A549 (cell line): ENCODE measurements around the gene RUBCN. TPM values are rescaled to one million over a fixed set of nuclear protein-coding genes. Genes with fewer than 3 reads are reported as not detected.

Experiments
- ATAC-seq, 2 experiments: fragments of 200-7000 bp in 1 of 2; fragments of >200 bp in 1 of 2; cut with Nextera tagmentation in 1 of 2; cut with Tn5 transposase in 1 of 2; 3 replicates each; pipeline versions ENCODE4 v1.8.0 to v1.9.1; 2018 to 2020; ENCODE audit warnings: mild to moderate bottlenecking in 1 of 2, moderate library complexity in 1 of 2
- CTCF ChIA-PET: fragments of 300-600 bp; sonication (Branson Sonifier 250); formaldehyde crosslinking; extraction: SDS; loops from one replicate; lab custom pipeline; 2021; ENCODE audit warnings: antibody characterized with exemption, inconsistent platforms; lab: Yijun Ruan, JAX
- POLR2A ChIA-PET: fragments of 350-600 bp; formaldehyde crosslinking; extraction: SDS; loops from one replicate; lab custom pipeline; 2021; ENCODE audit warnings: antibody characterized with exemption, inconsistent platforms; lab: Yijun Ruan, JAX
- DNase-seq, 2 experiments: peaks; one replicate each; pipeline versions ENCODE4 v3.0.0 to v3.0.0-alpha.2; 2011 to 2016; ENCODE audit warnings: low read depth in 1 of 2, low spot score in 1 of 2
- FAIRE-seq: peaks from 2 replicates; lab custom pipeline; 2011; peaks lifted over from hg19 to GRCh38; lab: Jason Lieb, UNC
- H3K27ac ChIP-seq, 2 experiments: fragments of >200 bp; sonication (Bioruptor Twin); formaldehyde crosslinking; 3 replicates each; pipeline ENCODE4 v1.5.1; 2016 to 2017
- H3K4me1 ChIP-seq: fragments of >200 bp; sonication (Bioruptor Twin); formaldehyde crosslinking; 3 replicates; pipeline ENCODE4 v1.6.1; 2016
- H3K4me2 ChIP-seq: fragments of >200 bp; sonication (Bioruptor Twin); formaldehyde crosslinking; 3 replicates; pipeline ENCODE4 v1.6.1; 2016
- H3K4me3 ChIP-seq: fragments of >200 bp; sonication (Bioruptor Twin); formaldehyde crosslinking; 3 replicates; pipeline ENCODE4 v1.5.1; 2016
- H3K9me3 ChIP-seq: fragments of >200 bp; sonication (Bioruptor Twin); formaldehyde crosslinking; 3 replicates; pipeline ENCODE4 v1.6.1; 2016
- CBX8 ChIP-seq: fragments of 200-600 bp; sonication (generic); IDR thresholded peaks from 2 replicates; pipeline ENCODE4 v1.6.1; 2016
- CEBPB ChIP-seq, 2 experiments: fragments of >200 bp in 1 of 2; sonication (Bioruptor Twin) in 1 of 2; formaldehyde crosslinking in 1 of 2; IDR thresholded peaks; 2 replicates each; pipeline ENCODE4 v1.6.1; 2012 to 2016
- CHD4 ChIP-seq: fragments of 200-600 bp; sonication (generic); IDR thresholded peaks from 2 replicates; pipeline ENCODE4 v1.6.1; 2016; ENCODE audit warnings: antibody characterized with exemption, mild to moderate bottlenecking, borderline replicate concordance
- EHF ChIP-seq: fragments of 250-450 bp; sonication (Bioruptor Pico); IDR thresholded peaks from 2 replicates; pipeline ENCODE4 v1.5.0; 2020; ENCODE audit warnings: mild to moderate bottlenecking
- GATA3 ChIP-seq: IDR thresholded peaks from 2 replicates; pipeline ENCODE4 v1.6.1; 2012; ENCODE audit warnings: borderline replicate concordance
- HOXB13 ChIP-seq: fragments of 250-450 bp; sonication (Bioruptor Pico); IDR thresholded peaks from 2 replicates; pipeline ENCODE4 v1.5.0; 2020; ENCODE audit warnings: low read depth, mild to moderate bottlenecking, moderate library complexity
- KDM1A ChIP-seq: fragments of 200-600 bp; sonication (generic); IDR thresholded peaks from 2 replicates; pipeline ENCODE4 v1.6.1; 2016; ENCODE audit warnings: low read depth, mild to moderate bottlenecking
- MAZ ChIP-seq: fragments of 150-350 bp; IDR thresholded peaks from 2 replicates; pipeline ENCODE4 v1.6.1; 2014; ENCODE audit warnings: antibody characterized with exemption, low read depth, low read length, borderline replicate concordance
- MYC ChIP-seq: IDR thresholded peaks from 2 replicates; pipeline ENCODE4 v1.6.1; 2012; ENCODE audit warnings: mild to moderate bottlenecking, inconsistent platforms, low read length, improper control_type of control experiment, borderline replicate concordance
- NR3C1 ChIP-seq: fragments of >200 bp; sonication (Bioruptor Twin); formaldehyde crosslinking; IDR thresholded peaks from 3 replicates; pipeline ENCODE4 v1.6.1; 2017
- RAD21 ChIP-seq, 2 experiments: fragments of >200 bp in 1 of 2; sonication (Bioruptor Twin) in 1 of 2; formaldehyde crosslinking in 1 of 2; IDR thresholded peaks in 1 of 2; conservative IDR thresholded peaks in 1 of 2; 2 replicates in 1 of 2; 3 replicates in 1 of 2; pipeline ENCODE4 v1.6.1; 2012 to 2018; ENCODE audit warnings: inconsistent platforms in 1 of 2
- RNF2 ChIP-seq: fragments of 200-600 bp; sonication (generic); IDR thresholded peaks from 2 replicates; pipeline ENCODE4 v1.6.1; 2016; ENCODE audit warnings: low read depth, mild to moderate bottlenecking, antibody characterized with exemption, moderate library complexity, borderline replicate concordance
- SREBF2 ChIP-seq: fragments of 450-650 bp; IDR thresholded peaks from 2 replicates; pipeline ENCODE4 v1.6.1; 2014; ENCODE audit warnings: mild to moderate bottlenecking, moderate library complexity
- ZSCAN20 ChIP-seq: fragments of 250-450 bp; sonication (Bioruptor Pico); IDR thresholded peaks from 2 replicates; pipeline ENCODE4 v1.8.0; 2022; ENCODE audit warnings: mild to moderate bottlenecking, moderate library complexity
- WGBS: methylation state at CpG from one replicate; pipeline ENCODE4 v1.1.6; 2017; ENCODE audit errors: missing lambda C conversion rate; 5-methylcytosine and 5-hydroxymethylcytosine counted together
- polyA plus RNA-seq, 4 experiments: library from polyadenylated mRNA; depleted of rRNA in 3 of 4; stranded (reverse); fragments of >200 nt; fragmentation: RNase III in 1 of 4; extraction: RNeasy Plus Mini Kit Qiagen cat#74134 plus additional on column Dnase treatment in 1 of 4; gene quantifications; 2 replicates in 3 of 4; 3 replicates in 1 of 4; pipeline ENCODE4 v1.2.3, GENCODE V29; 2011 to 2017
- TF ChIP-seq, protein P1 (sequence below): fragments of 250-450 bp; sonication (Bioruptor Pico); IDR thresholded peaks from 2 replicates; pipeline ENCODE4 v1.5.0; 2021; ENCODE audit warnings: mild to moderate bottlenecking, moderate library complexity, borderline replicate concordance
- TF ChIP-seq, protein P2 (sequence below): fragments of >200 bp; sonication (Bioruptor Twin); formaldehyde crosslinking; IDR thresholded peaks from 3 replicates; pipeline ENCODE4 v1.6.1; 2016
- TF ChIP-seq, protein P3 (sequence below): IDR thresholded peaks from 2 replicates; pipeline ENCODE4 v1.6.1; 2012

RUBCN gene
- polyA plus RNA-seq, 2 of the 4 experiments (the other 2 are of a cell fraction) = 6.5 to 8.2 TPM

DNA sequence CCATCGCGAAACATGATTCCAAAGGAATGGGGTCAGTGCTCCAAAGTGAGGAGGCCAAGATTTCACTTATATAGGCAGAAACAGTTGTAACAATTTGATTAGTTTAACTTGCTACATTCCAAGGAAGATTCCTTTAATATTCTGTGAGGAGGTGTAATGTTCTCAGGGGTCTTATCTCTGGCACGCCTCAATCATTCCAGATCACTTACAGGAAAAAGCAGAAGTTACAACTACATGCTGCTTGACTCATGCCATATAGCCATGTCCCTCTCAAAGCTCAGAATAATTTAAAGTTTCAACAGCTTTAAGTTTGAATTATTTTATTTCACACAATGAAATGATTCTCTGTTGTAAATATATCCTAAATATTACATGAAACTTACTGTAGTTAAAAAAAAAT is 9.5 kb upstream of the RUBCN start:
- ChIA-PET POLR2A (no interaction called here), CTCF (interaction anchor here (0.7 kb wide), 1 partner anchor 10 kb away, joined by 3 read pairs; no protein-coding TSS in a partner anchor)
- TF ChIP-seq, protein P1, sequence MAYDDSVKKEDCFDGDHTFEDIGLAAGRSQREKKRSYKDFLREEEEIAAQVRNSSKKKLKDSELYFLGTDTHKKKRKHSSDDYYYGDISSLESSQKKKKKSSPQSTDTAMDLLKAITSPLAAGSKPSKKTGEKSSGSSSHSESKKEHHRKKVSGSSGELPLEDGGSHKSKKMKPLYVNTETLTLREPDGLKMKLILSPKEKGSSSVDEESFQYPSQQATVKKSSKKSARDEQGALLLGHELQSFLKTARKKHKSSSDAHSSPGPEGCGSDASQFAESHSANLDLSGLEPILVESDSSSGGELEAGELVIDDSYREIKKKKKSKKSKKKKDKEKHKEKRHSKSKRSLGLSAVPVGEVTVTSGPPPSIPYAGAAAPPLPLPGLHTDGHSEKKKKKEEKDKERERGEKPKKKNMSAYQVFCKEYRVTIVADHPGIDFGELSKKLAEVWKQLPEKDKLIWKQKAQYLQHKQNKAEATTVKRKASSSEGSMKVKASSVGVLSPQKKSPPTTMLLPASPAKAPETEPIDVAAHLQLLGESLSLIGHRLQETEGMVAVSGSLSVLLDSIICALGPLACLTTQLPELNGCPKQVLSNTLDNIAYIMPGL (CRISPR knock-in tag) = no peak
- TF ChIP-seq KDM1A (no peak), HOXB13 (CRISPR knock-in tag) (no peak), ZSCAN20 (CRISPR knock-in tag) (no peak), MYC (no peak), NR3C1 (no peak)
- H3K9me3 ChIP-seq = no peaks in the 10 kb centered on the region
- 91% methylated on average over 3 of the region's 3 CpGs for WGBS
- no peak overlapping the region for H3K27ac ChIP-seq
- FAIRE-seq = no peak
- 0 out of 3 replicates have a peak, but pooled peaks cover 5% of the 10 kb centered on the region for H3K4me1 ChIP-seq
- no peak for DNase-seq
- no peak overlapping the region for H3K4me2 ChIP-seq
- H3K4me3 ChIP-seq = no peak overlapping the region
- ATAC-seq = no peak

DNA sequence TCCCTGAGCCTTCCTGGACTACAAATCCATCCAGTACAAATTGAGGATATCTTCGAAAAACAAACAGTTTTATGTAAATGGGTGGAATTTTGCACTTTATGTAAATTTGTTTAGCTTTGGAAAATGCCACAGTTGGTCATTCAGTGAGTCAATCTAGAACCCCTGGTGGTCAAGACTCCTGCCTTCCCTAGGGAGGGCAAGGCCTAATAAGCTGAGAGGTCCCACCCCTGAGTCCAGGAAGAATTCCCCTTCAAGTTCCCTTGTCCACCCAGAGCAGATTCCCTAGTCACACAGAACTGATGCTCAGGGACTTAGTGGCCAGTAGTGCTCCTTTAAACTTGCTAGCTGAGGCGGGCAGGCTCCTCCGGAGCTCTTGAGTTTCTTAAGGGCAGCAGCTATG is 6.1 kb upstream of the RUBCN start:
- CTCF ChIA-PET = interaction anchor here (1.7 kb wide), 1 partner anchor 8 kb away, joined by 3 read pairs; no protein-coding TSS in a partner anchor

DNA sequence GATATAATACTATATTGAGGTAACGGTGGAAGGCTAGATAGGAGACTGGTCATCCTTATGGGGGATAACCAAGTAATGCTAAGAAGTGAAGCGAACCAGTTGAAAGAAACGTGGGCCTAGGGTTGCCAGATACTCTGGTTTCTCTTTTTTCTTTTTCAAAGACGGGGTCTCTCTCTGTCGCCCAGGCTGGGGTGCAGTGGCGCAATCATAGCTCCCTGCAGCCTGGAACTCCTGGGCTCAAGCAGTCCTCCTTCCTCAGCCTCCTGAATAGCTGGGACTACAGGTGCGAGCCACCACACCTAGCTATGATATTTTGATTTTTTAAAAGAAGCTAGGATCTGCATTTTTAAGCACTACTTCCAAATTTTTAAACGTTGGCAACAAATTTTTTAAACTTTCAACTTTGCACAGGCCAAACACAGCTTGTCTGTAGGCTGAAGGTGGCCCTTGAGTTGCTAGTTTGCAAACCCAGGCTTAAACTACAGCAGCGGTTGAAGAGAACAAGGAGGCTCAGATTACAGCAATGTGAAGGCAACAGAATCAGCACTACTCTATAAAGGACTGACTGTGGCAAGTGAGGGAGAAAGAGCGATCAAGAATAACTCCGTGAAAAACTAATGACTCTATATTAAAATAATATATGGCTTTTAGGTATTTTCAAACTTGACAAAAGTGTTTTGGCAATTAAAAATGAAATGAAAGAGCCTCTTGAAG is 1.2 kb upstream of the RUBCN start:
- no peak for FAIRE-seq
- TF ChIP-seq RAD21 (conservative IDR thresholded peaks at IDR 0.05 in 1 of 2, IDR thresholded peaks at IDR 0.05 in 1 of 2) (no peak), GATA3 (no peak), SREBF2 (no peak)
- TF ChIP-seq, protein P2, sequence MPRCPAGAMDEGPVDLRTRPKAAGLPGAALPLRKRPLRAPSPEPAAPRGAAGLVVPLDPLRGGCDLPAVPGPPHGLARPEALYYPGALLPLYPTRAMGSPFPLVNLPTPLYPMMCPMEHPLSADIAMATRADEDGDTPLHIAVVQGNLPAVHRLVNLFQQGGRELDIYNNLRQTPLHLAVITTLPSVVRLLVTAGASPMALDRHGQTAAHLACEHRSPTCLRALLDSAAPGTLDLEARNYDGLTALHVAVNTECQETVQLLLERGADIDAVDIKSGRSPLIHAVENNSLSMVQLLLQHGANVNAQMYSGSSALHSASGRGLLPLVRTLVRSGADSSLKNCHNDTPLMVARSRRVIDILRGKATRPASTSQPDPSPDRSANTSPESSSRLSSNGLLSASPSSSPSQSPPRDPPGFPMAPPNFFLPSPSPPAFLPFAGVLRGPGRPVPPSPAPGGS = no peak
- peaks cover 9% of the 10 kb centered on the region; the same call in 1 of the 3 replicates for H3K4me1 ChIP-seq
- POLR2A ChIA-PET = no interaction called here
- no peak for ATAC-seq
- WGBS = 73% methylated on average over 11 of the region's 11 CpGs
- CTCF ChIA-PET = interaction anchor here (0.7 to 1.8 kb wide), 2 partner anchors 35 to 55 kb away, joined by 3 read pairs; no protein-coding TSS in a partner anchor
- peak overlapping the region; percentile 78 for H3K4me2 ChIP-seq
- H3K27ac ChIP-seq = peak overlapping the region in 1 of 2 experiments; percentile 78; a peak in 3 of 6 replicates
- no peak for DNase-seq
- no peaks in the 10 kb centered on the region for H3K9me3 ChIP-seq
- peak overlapping the region; percentile 81 for H3K4me3 ChIP-seq

More for the DNA sequence above, 6.1 kb upstream of the RUBCN start:
- WGBS = 76% methylated on average over 3 of the region's 3 CpGs
- Histone ChIP-seq H3K4me3 (no peak overlapping the region), H3K4me1 (peaks cover 3% of the 10 kb centered on the region; the same call in 1 of the 3 replicates), H3K27ac (no peak overlapping the region), H3K4me2 (no peak overlapping the region), H3K9me3 (no peaks in the 10 kb centered on the region)
- FAIRE-seq = no peak
- TF ChIP-seq MAZ (no peak), CBX8 (no peak), CEBPB (IDR thresholded peaks at IDR 0.05) (no peak), CHD4 (no peak), RNF2 (no peak), EHF (CRISPR knock-in tag) (no peak), MYC (no peak)
- TF ChIP-seq, protein P3, sequence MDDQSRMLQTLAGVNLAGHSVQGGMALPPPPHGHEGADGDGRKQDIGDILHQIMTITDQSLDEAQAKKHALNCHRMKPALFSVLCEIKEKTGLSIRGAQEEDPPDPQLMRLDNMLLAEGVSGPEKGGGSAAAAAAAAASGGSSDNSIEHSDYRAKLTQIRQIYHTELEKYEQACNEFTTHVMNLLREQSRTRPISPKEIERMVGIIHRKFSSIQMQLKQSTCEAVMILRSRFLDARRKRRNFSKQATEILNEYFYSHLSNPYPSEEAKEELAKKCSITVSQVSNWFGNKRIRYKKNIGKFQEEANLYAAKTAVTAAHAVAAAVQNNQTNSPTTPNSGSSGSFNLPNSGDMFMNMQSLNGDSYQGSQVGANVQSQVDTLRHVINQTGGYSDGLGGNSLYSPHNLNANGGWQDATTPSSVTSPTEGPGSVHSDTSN = no peak
- no peak for DNase-seq
- 0 out of 6 replicates have a peak, but pooled peaks have one; percentile 36 to 43 for ATAC-seq
- POLR2A ChIA-PET = no interaction called here
